Forelimb muscle (tissue), 1 donor: ENCODE data around the gene CEMP1. TPM values are rescaled to one million over a fixed set of nuclear protein-coding genes. Genes with fewer than 3 reads are reported as not detected.
"Not testable (repeated sequence)": the region's sequence is repeated elsewhere in the genome, so short reads cannot be mapped to it uniquely, and the experiment has no call there.

Experiments used
- DNase-seq: peaks from one replicate; pipeline ENCODE4 v3.0.0-alpha.2; 2013; ENCODE audit warnings: low read depth
- polyA plus RNA-seq: library from polyadenylated mRNA; unstranded; fragments of 120-200 nt; gene quantifications from one replicate; pipeline ENCODE4 v1.2.1, GENCODE V29; 2013; ENCODE audit not compliant: insufficient read length

The CEMP1 gene
- 2.0 TPM for polyA plus RNA-seq

- DNase-seq = no peak
Observed at GRCh38 chr16:2531371-2531695, at the start of gene CEMP1. Gene CEMP1 (minus strand): TSS chr16:2531408. CDS start chr16:2531073, 335 bp downstream.

- DNase-seq = not testable (repeated sequence)
Observed at GRCh38 chr16:2580818-2581217, 49.6 kb upstream of the CEMP1 start.

GRCh38 chr16:2580143-2580542, 48.9 kb upstream of the CEMP1 start:
- DNase-seq = not testable (repeated sequence)

GRCh38 chr16:2578905-2579304, 47.7 kb upstream of the CEMP1 start:
- DNase-seq = not testable (repeated sequence)

- DNase-seq = not testable (repeated sequence)
Observed at GRCh38 chr16:2577044-2577443, 45.8 kb upstream of the CEMP1 start.

GRCh38 chr16:2575839-2576238, 44.6 kb upstream of the CEMP1 start:
- DNase-seq = not testable (repeated sequence)

- DNase-seq = not testable (repeated sequence)
Observed at GRCh38 chr16:2572704-2573103, 41.5 kb upstream of the CEMP1 start.

GRCh38 chr16:2568573-2568972, 37.4 kb upstream of the CEMP1 start:
- DNase-seq = not testable (repeated sequence)

- DNase-seq = not testable (repeated sequence)
Observed at GRCh38 chr16:2567506-2567905, 36.3 kb upstream of the CEMP1 start.

- DNase-seq = not testable (repeated sequence)
Observed at GRCh38 chr16:2560798-2561133, 29.6 kb upstream of the CEMP1 start.

GRCh38 chr16:2560131-2560797, 29.1 kb upstream of the CEMP1 start:
- not testable (repeated sequence) for DNase-seq

- DNase-seq = not testable (repeated sequence)
Observed at GRCh38 chr16:2557150-2557549, 25.9 kb upstream of the CEMP1 start.

- not testable (repeated sequence) for DNase-seq
Observed at GRCh38 chr16:2554709-2555425, 23.7 kb upstream of the CEMP1 start.

- DNase-seq = not testable (repeated sequence)
Observed at GRCh38 chr16:2551420-2551889, 20.2 kb upstream of the CEMP1 start.

GRCh38 chr16:2550283-2550878, 19.2 kb upstream of the CEMP1 start:
- DNase-seq = not testable (repeated sequence)

GRCh38 chr16:2543771-2544170, 12.6 kb upstream of the CEMP1 start:
- DNase-seq = not testable (repeated sequence)

- DNase-seq = not testable (repeated sequence)
Observed at GRCh38 chr16:2541409-2541808, 10.2 kb upstream of the CEMP1 start.

- DNase-seq = not testable (repeated sequence)
Observed at GRCh38 chr16:2540912-2541311, 9.7 kb upstream of the CEMP1 start.

- DNase-seq = not testable (repeated sequence)
Observed at GRCh38 chr16:2539845-2540458, 8.7 kb upstream of the CEMP1 start.

- DNase-seq = not testable (repeated sequence)
Observed at GRCh38 chr16:2539192-2539844, 8.1 kb upstream of the CEMP1 start.
